GM21825 (cell line): ENCODE data around the gene TRIO.
A peak's percentile ranks its signal among the peaks of the same experiment; 100 is the strongest.

Experiments
- ATAC-seq: cut with Tn5 transposase; IDR thresholded peaks from one replicate; pipeline ENCODE4 v1.9.1; 2021; ENCODE audit warnings: mild to moderate bottlenecking, moderate library complexity; ENCODE audit not compliant: unreplicated experiment

The TRIO gene

DNA sequence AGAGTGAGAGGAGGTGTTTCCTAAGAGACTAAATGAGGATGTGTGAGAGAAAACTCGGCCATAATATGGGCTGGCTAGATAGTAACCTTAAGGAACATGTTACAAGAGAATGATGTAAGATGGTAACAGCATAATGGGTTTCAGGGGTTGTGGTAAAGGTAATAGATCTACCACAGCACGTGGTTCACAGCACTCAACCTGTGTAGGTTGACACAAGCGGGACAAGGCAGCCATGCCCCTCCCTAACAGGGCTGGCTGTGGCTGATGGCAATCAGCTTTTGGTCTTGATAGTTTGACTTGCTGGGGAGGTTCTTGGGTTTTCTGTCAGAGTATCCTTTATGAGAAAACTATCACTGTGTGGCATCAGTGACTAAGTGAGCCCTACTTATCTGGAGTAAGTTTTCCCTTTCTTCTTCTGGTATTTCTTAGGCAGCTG lies 138.6 kb downstream of the TRIO start:
- ATAC-seq = peak; percentile 61

DNA sequence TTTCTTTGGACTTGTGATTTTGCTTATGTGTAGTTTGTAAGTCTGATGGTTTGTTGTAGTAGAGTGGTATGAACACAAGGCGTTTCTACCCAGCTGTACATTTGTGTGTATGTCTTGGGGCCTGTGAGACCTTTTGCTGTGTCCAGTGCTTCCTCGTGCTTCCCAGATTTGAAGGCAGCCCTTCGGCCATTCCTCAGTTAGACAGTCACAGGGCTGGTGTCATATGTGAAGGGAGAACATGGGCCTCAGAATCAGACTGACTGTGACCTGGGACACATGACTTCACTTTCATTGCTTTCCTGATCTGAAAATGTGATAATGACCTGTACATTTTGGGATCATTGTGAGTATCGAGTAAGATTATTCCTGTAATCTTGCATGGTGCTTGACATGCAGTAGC lies 140.0 kb downstream of the TRIO start:
- no peak for ATAC-seq

DNA sequence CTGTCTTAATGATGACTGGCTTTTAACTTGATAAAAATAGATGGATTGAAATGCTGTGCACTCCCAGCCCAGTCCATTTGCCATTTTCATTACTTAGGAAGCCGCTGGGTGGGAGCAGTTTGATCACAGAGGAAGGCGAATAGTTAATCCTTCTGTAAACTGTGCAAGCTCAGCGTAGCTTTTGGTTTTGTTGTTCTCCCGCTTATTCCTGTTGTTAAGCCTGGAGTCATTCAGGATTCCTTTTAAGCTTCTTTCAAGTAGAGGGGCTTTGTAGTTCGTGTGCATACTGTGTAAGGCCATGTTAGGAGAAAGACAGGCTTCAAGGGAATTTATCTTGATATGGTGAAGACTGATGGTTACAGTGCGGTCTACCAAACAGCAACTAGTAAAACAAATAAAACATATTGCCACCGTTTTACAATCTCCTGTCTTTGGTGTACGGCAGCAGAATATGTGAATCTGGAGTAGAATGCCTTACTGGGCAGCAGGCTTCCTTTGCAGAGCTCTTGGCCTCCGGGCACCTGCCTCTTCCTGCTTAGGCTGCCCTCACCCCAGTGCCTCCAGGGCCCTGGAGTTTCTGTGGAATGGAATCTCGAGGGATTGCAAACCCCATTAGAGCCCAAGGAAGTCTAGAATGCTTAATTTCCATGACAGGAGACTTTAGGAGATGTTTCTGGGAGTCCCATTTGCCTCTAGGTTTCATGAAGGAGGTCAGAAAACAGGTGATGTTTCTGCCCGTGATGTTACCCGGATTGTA lies 141.4 kb downstream of the TRIO start:
- ATAC-seq = no peak

DNA sequence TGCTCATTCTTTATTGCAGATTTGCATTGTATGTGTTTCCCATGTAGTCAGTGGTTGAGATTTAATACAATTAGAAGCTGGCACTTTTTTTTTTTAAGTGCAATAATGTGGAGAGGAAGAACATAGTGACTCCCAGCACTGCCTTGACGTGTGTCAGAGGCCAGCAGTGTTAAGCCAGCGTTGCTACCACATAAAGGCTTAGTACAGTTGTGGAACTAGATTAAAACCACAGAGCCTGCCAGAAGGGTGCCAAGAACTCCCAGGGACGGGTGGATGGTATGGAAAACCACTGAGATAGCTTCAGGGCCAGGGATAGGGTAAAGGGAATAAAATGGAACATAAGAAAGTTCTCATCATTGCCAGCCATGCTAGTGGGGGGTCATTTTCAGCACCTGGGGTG lies 142.9 kb downstream of the TRIO start:
- ATAC-seq = no peak

DNA sequence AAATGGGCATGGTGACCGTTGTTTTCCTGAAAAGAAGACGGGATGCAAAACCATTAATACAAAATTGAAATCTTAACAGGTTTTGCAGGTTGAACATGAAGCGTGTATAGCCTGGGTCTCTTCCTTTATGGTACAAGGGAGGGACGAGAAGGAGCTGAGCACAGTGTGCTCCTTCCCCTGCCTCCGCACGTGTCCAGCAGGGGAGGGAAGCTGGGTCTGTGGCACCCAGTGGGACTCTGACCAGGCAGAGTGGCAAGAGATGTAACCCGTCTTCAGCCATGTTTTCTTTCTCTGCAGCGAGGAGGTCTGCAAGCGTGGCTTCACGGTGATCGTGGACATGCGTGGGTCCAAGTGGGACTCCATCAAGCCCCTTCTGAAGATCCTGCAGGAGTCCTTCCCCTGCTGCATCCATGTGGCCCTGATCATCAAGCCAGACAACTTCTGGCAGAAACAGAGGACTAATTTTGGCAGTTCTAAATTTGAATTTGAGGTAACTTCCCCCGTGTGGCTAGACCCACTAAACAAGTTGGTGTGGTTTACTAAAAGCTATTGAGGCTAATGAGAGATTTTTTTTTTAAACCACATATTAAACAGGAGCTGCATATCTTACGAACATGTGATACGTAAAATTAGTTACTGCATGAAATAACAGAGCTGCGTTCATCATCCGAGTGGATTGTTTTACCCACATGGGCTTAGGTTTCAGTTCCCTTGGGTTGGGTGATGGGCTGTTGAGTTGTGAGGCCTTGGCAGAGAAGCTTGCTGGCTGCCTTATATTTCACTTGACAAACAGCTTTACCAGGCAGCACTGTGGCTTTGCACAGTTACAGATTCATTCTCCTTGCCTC lies 143.7 kb downstream of the TRIO start:
- ATAC-seq = peak; percentile 89

DNA sequence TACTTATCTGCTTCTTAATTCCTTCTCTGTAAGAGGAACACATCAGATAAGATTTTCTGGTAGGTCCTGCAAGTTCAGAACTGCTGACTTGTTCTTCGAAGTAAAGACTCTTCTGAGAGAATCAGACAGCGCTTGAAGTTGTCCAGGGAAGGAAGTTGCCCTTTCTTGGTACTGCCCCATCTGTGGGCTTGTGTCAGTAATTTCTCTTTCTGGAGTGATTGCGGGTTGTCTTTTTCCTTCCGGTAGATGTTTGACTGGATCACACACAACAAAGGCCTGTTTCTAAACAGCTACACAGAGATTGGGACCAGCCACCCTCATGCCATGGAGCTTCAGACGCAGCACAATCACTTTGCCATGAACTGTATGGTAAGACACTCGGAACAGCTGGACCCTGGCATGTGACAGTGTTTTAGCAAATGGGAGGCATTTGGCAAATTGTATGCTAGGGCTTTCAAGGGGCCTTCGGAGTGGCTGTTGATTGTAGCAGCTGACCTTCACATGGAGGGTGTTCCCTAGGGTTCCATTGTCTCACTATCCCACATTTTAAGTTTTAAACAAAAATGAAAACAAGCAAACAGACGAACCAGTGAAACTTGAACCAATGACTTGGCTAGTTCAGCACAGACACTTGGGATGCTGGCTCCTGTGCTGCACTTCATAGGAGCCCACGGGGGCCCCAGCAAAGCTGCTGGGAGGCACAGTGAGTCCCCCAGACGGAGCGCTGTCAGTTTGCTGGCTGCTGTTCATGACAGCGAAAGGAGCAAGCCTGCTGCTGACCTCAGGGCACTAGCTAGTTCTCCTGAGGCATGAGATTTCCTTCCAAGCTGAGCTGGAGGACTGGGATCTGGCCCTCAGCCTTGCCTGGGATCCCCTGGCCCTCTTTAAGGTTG lies 149.9 kb downstream of the TRIO start:
- ATAC-seq = no peak

DNA sequence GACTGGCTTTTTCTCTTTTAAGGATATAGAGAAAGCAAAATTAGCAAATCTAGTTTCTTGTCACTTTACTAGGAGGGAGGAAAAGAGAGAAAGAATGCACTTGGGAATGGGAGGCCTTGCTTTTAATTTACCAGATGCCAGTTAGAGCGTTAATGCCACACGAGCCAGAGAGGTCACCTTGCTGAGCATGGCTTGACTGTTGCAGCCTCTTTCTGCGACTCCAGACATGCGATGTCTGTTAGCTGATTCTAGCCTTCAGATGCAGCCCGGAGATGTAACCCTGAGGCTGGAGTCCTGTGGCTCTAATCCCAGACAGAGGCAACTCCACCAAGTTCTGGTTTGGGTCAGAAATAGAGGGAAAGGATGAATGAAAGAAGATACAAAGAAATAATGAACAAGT lies 152.5 kb downstream of the TRIO start:
- ATAC-seq = no peak

DNA sequence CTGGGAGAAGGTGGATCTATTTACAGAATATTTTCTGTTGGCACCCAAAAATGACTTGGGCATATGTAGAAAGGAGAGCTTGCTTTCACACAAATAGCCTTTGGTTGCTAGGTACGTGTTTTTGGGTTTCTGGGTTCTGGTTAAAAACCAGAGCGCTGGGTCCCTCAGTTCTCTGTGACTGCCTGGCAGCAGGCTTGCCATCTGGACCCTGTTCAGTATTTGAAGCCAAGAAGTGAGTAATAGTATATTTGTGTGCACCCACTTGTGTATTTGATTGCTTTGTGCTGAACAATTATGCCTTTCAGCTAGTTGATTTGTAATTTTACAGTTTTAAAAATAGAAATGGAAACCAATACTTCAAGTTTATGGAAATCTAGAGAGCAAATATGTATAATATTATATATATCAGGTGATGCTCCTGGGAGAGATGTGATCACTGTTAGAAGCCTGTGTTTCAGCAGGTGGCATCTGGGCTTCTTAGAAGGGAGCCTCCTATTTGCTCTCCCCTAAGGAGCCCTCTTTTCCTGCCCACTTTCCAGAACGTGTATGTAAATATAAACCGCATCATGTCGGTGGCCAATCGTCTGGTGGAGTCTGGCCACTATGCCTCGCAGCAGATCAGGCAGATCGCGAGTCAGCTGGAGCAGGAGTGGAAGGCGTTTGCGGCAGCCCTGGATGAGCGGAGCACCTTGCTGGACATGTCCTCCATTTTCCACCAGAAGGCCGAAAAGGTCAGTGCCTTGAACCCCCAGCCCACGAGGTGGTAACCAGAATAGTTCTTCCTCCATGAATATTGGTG lies 153.6 kb downstream of the TRIO start:
- ATAC-seq = no peak

DNA sequence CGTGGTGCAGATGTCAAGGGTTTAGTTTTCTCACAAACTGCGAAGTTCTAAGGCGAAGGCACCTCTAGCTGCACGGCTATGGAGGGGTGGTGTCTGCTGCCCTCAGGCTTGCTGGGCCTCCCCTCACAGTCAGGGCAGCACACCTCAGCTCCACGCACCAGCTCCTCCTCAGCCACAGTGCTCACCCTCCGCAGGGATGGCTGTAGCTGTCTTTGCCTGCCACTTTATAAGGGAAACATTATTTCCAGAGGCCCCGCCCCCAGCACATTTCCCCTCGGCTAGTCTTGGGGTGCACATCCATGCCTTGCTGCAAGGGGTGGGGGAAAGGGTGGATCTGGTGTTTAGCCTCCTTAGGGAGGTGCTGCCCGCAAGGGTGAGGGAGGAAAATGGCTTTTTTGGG lies 154.6 kb downstream of the TRIO start:
- no peak for ATAC-seq

DNA sequence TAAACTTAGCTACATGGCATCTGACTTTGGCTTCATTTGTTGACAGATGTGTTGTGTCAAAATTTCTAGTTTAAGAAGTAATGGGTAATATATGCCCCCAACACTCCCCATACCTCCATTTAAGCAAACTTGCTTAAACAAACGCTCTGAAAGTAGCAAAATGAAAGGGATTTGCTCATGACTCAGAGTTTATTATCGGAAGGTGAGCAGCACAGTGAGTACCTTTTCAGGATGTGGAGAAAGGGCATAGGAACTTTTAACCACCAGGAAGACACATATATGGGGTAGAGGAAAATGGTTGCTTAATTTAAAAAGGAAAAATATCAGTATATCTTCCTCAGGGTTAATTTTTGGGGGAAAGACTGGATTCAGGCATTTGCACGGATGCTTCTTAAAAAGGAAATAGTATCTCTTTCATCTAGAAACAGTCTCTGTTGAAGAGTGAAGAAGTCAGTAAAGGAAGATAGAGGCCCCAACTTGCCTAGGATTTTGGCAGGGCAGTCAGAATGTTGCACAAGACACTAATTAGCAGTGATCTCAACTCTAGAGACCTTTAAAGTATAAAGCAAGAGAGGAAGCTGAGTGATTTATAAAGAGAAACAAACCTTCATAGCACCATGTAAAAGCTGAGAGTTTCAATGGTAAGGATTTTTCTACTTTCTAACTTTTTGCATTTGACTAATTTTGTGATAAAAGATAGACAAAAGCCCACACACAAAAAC lies 155.1 kb downstream of the TRIO start:
- no peak for ATAC-seq

DNA sequence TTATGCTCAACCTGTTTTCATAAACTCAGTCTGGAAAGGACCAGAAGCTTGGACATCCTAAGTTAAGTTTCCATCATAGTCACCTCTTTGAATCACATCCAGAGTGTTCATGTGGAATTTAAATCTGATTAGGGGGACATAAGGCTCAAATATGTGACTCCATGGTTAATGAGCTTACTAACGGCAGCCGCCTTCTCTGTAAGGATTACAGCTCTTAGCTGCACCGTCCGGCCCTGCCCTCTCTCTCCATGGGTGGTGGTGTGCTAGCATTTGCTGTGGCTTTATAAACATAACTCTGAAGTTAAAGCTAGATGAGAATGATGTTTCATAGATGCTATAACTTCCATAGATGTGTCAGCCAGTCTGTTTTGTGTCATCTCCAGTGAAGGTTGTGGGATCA lies 156.5 kb downstream of the TRIO start:
- ATAC-seq = no peak

DNA sequence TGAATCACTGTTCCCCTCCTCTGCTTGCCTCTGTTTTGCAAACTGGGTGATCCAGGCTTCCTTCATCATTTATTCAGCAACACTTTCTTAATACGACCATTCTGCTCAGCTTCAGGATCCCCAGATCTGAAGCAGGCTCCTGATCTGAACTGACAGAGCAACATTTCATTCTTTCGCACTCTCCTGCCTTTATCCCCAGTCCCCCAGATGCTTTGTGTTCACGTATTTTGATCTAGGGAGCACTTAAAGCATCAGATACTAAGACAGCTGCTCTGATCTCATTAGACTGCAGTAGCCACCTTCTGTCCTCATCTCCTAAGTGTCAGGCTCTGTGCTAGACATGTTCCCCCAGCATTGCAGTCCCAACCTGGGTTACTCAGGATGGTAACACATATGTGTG lies 158.0 kb downstream of the TRIO start:
- no peak for ATAC-seq

DNA sequence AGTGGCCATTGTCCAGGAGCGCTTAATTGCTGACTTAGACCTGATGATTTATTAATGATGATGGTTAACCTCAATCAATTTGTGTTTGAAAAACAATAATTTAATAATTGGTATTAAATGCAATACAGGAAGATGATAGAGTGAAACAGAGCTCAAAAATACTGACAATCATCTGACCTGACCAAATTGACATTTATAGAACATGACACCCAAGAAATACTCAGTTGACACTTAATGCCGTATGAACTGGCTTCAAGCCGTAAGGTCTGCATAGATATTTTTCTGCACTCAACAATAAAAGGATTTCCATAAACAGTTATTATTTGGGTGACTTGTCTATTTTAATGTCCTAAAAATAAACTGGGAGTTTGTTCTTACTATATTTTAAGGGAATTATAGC lies 159.2 kb downstream of the TRIO start:
- no peak for ATAC-seq

DNA sequence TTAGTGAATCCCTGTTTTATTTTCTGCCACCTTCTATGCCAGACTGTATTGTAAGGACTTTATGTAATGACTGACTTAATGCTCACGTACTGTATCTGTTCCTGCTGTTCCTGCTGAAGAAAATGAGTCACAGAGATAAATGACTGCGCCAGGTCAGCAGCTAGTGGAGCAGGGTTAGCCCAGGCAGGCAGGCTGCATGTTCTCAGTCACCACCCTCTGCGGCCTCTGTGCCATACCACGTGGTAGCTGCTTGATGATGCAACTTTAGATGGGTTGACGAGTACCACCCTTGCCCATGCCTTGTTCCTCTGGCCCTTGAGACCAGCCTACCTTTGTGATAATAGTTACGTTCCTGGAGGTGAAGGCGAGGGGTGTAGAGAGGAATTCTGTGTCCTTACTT lies 161.9 kb downstream of the TRIO start:
- ATAC-seq = no peak

DNA sequence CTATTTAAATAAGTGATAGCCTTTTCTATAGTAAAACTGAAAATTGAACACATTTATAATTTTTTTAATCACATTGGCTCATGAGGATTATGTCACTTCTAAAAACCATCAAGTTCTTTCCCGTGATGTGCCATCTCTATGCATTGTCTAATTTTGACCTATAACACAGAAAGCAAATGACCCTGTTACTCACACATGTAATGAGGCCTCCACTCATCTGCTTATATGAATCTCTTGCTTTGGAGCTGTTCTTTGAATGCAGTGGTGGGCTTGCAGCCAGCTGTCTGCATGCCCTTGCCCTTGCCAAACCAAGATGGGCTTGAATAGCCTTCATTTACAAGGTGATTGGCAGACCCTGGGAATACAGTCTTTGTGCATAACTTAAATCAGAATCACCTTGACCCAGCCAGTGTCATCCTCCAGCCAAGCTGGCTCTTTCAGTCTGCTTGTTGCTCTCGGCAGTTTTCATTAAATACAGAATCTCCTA lies 163.2 kb downstream of the TRIO start:
- ATAC-seq = no peak

DNA sequence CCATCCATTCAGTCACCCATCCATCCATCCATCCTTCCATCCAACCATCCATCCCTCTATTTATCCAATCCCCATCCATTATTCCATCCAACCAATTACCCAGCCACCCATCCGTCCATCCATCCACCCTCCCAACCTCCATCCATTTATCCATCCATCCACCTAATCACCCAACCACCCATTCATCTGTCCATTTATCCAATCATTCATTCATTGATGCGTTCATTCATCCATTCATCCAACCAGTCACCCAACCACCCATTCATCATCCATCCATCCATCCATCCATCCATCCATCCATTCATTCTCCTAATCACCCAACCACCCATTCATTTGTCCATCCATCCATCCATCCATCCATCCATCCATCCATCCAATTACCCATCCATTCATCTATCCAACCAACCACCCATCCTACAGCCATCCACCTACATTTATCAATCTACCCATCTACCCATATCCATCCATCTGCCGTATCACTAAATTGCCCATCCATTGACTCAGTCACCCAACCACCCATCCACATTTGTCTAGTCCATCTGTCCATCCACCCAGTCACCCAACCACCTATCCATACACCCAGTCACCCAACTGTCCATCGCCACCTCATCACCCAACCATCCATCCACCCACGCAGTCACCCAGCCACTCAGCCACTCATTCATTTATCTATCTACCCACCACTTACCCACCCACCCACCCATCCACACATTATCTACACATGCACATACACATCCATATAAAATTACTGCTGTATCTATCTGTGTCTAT lies 165.4 kb downstream of the TRIO start:
- no peak for ATAC-seq

DNA sequence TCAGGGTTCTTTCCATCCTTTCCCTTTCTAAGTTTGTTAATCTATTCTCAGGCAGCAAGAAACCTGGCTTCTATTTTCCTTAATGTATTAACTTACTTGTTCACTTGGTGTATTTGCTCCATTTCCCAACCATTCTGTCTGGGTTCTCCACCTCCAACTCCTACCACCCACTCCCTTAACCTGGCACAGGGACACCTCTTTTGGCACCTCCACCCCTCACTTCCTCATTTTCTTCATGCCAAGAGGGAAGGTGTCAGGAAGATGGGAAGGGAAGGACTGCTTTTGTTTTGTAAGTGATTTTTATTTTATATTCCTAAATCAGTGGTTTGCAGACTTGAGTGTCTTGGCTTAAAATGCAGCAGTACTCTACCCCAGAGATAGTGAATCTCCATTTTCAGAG lies 166.1 kb downstream of the TRIO start:
- ATAC-seq = no peak

DNA sequence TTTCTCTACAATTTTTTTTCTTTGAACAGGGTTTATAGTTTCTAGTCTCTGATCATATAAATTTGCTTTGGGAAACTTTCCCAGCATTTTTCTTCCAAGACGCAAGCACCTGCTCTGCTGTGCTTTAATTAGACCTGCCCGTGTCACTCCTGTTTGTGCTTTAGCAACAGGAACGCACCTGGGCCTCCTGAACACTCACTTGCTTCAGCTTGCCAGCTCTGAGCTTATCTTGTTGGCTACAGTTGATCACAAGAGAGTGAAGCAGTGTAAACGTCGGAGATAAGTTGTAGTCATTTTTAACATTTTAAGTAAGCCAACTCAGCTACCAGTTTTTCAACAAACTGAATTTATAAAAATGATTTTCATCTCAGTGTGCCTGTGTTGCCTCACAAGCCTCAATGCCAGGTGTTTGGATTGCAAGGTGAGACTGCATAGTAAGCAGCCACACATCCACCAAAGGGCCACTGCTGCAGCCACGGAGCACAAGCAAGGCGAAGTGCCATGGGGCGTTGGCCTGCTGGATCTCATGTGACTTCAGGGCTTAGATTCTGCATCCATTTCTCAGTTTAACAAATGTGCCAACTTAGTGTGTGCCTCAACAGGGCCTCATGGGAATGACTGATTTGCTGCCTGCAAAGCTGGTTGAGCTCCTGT lies 166.9 kb downstream of the TRIO start:
- no peak for ATAC-seq
